RKO (cell line): ENCODE data around the gene WDR89.
A peak's percentile ranks its signal among the peaks of the same experiment; 100 is the strongest.
"Not testable (repeated sequence)": the region's sequence is repeated elsewhere in the genome, so short reads cannot be mapped to it uniquely, and the experiment has no call there.

Experiments
- DNase-seq: peaks from one replicate; pipeline ENCODE4 v3.0.0-alpha.2; 2016; ENCODE audit warnings: low spot score

Gene WDR89, protein sequence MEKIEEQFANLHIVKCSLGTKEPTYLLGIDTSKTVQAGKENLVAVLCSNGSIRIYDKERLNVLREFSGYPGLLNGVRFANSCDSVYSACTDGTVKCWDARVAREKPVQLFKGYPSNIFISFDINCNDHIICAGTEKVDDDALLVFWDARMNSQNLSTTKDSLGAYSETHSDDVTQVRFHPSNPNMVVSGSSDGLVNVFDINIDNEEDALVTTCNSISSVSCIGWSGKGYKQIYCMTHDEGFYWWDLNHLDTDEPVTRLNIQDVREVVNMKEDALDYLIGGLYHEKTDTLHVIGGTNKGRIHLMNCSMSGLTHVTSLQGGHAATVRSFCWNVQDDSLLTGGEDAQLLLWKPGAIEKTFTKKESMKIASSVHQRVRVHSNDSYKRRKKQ

DNA sequence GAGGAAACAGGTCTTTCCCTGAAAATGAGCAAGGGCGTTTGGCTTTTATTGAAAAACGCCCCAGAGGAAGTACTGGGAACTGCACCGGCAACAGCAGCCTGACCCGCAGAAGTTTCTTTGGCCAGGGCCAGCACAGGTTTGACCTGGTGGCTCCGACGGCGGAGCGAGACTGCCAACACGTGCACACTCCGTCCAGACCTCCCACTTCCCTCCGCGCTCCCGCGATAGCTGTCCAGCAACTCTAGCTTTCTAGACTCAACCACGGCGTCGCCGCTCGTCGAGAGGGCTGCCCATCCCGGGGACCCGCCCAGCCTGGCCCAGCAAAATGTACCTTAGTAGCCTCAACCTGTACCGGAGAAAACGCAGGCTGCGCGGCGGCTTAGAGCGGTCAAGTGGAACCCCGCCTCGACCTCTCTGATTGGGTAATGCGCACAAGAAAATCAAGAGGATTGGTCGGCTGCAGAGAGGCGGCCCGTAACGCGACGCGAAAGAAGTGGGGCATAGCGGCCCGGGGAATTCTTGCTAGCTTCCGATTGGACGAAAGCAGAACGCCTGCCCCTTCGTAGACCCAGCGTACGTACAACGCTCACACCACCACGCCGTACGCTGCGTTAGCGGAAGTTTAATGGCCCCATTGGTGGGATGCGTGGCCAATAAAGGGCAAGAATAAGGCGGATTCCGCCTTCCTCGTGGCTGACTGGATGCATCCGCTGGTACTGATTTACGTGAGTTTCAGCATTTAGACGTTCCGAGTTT is at the start of gene WDR89:
WDR89 (minus strand) TSS at position 399 of the 756 bp plus-strand sequence. CDS start 41,929 bp downstream, outside the sequence.
- peak; percentile 99 for DNase-seq

DNA sequence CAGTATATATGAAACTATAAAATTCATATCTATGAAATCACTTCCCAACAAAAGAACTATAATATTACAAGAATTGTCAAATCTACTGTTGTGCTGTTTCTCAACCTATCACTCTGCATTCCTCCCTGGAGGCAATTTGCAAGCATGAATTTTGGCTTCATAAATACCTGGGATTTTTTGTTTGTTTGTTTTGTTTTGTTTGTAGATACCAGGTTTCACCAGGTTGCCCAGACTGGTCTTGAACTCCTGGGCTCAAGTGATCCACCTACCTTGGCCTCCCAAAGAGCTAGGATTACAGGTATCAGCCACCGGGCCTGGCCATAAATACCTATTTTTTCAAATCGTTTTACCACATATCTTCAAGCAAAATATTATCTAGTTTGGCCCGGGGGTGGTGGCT is 47.5 kb upstream of the WDR89 start:
- no peak for DNase-seq

DNA sequence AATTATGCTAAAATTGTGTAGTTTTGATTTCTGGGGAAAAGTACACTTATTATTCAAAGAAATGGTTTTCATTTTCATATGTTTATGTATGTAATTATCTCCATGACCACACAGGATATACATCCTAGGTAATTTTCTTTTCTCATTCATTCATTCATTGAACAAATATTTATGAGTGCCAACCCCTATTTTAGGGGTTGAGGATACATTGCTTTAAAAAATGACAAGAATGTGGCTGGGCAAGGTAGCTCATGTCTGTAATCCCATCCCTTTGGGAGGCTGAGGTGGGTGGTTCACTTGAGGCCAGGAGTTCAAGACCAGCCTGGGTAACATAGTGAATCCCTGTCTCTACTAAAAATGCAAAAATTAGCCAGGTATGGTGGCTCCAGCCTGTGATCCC is 45.3 kb upstream of the WDR89 start:
- no peak for DNase-seq

DNA sequence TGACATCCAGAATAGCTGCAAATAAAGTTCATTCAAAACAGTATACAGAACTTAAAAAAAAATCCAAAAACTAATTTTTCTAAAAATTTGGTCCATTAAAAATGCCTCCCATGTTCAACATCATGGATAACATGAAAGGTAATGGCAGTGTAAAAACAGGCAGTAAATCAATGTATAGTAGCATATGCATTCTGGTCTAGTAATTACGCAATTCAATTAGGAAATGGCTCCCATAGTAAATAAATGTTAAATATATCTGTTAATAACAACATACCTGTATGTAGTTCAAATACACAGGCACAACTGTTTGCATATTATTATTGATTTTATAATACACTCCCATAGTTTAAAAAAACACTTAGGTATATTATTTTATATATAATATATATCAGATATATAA is 43.7 kb upstream of the WDR89 start:
- no peak for DNase-seq

DNA sequence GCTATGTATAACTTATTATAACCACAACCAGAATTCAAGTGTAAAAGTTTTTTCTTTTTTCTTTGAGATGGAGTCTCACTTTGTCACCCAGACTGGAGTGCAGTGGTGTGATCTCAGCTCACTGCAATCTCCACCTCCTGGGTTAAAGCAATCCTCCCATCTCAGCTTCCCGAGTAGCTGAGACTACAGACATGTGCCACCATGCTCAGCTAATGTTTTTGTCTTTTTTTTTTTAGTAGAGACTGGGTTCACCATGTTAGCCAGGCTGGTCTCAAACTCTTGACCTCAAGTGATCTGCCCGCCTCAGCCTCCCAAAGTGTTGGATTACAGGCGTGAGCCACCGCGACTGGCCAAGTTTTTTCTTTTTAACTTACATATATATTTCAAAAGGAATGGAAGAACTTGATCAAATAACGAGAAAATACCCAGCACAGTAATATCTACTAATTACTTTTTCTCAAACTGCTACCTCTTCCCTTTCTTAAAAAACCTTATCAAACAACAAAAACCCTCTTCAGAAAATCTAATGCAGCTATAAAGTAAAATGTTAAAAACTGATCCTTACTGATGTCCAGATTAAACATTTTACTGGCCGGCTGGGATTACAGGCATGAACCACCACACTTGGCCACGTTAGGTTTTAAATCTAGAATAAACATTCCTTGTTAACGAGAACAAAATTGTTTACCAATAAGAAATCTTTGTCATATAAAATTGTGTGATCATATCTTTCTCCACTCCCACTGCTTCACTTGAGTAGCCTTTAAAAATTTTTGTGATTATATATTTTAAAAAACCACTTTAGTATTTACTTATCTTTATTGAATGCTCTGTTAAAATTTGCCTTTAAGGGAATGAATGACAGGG is 41.3 kb upstream of the WDR89 start:
- no peak for DNase-seq

DNA sequence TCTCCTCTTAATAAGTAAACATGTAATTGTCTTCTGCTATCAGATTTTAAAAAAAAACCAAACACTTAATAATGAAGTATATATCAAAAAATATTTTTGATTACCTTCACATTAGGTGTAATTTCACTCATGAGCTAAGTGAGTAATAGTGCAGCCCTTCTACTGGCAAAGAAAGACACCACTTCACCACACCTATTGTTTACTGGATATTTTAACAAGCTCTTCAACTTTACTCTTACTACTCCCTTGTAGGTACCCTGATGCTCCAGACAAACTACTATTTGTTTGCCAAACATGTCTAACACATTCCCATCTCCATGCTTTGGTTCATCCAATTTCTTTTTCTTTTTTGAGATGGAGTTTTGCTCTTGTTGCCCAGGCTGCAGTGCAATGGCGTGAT is 36.9 kb upstream of the WDR89 start:
- no peak for DNase-seq

DNA sequence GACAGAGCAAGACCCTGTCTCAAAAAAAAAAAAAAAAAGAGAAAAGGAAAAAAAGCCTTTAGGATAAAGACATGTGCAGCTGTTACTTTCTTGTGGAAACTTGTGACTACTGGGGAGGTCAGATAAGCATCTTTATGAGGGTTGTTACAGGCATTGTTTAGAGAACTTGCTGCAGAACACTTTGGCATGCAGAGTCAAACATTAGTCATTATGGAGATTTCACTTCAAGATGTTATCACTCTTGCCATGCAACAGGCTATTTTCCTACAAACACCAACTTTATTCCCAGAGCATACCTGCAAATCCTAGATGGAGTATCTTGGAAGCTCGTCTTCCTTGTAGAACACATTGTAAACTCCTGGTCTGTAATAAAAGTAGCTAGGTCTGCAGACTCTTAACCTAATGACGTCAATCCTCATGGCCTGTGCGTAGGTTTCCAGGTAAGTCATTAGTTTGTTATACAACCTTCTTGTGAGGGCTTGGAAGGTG is 36.3 kb upstream of the WDR89 start:
- no peak for DNase-seq

DNA sequence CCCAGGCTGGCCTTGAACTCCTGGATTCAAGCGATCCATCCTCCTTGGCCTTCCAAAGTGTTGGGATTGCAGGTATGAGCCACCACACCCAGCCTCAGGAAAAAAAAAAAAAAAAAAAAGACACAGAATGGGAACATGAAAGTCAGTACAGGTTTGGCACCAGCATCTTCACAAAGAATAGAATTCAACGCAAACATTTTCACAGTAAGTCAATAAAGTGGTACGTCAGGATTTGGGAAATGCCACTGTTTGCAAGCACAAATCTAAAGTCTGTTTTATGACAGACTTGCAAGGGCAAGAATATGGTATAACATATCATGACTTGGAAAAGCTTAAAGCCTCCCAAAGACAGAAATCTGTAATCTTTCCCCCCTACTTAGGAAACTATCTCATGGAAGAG is 34.9 kb upstream of the WDR89 start:
- DNase-seq = no peak

DNA sequence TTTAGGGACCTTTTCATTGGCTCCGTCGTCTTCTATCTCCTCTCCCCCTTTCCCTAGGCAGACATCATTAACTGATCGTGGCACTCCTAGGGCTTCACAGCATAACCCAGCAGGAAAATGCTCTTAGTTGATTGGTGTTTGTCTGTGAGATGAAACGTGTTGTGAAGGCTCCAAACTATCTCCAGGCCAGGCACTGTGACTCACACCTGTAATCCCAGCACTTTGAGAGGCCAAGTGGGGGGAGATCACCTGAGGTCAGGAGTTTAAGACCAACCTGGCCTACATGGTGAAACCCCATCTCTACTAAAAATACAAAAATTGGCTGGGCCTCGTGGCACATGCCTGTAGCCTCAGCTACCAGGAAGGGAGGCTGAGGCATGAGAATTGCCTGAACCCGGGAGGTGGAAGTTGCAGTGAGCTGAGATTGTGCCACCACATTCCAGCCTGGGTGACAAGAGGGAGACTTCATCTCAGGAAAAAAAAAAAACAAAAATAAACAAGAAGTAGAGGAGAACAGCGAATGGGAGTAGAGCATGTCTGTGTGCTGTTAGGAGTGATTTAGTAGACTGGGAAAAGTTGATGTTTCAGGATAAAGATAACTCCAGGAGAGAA is 32.3 kb upstream of the WDR89 start:
- DNase-seq = no peak

DNA sequence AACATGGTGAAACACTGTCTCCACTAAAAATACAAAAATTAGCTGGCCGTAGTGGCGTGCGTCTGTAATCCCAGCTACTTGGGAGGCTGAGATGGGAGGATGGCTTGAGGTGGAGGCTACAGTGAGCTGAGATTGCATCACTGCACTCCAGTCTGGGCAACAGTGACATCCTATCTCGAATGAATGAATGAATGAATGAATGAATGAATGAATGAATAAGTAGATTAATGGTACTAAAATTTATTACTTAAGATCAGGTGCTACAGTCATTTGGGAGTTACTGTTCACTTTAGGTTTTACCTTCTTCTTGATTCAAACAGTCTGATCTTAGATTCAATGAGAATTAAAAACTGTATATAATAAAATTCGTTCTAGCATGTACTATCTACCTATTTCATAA is 31.6 kb upstream of the WDR89 start:
- DNase-seq = no peak

DNA sequence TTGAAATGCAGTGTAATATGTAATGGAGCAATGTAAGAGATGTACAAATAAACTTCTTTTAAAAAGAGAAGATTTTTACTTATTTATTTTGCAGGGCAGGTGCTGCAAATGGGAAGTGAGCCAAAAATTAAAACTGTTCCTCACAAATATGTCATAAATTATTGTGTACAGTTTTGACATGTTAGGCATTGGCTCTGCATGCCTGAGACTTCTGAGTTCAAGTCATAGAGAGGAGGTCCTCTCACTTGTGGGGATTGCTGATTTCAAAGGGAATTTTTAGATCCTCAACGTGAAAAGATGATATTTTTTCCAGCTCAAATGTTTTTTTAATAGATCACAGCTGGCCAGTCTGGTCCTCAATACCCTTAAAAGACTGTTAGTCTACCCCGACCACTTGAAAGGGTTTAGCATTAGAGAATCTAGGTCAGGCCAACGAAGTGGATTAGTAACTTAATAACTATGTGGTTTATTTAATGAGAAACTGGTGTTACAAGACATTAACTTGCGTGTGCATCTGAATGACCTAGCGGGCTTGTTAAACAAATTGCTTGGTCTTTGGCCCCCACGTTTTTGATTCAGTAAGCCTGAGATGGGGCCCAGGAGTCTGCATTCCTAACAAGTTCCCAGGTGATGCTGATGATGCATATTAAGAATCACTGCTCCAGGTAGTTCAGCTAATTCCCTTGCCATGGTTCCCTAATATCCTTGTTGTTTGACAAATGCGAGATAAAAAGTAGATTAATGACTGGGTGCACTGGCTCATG is 30.9 kb upstream of the WDR89 start:
- DNase-seq = no peak

DNA sequence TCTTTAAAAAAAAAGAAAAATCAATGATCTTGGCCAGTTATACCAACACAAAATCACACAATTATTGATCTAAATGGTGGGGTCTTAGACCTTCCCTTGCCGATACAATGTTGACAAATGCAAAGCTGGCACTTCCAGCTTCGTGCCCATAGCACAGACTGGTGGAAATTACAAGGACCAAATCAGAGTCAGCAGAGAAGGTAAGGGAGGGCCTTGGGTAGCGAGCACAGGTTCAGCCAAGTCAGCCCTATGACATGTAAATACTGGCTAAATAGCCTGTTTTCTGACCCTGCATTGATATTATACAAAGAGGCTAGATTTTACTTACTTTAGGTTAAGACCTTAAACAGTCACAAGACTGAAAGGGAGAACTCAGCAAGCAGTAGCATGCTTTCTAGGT is 30.3 kb upstream of the WDR89 start:
- DNase-seq = no peak

DNA sequence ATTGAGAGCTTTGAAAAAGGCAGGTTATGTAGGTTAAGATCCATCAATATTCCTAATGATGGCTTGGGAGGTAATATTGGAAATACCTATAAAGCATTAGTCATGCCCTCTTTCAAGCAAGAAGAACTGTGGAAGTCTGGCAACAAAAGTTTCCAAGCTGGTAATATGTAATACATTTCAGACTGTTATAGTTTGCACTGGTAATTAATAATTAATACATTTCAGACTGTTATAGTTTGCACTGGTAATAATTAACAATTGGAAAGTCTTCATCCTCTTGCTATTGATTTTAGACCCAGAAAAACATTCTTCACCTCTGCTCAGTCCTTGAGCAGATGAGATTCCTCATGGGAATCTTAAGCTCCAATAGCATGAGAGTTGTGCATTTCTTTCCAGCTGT is 29.0 kb upstream of the WDR89 start:
- no peak for DNase-seq

DNA sequence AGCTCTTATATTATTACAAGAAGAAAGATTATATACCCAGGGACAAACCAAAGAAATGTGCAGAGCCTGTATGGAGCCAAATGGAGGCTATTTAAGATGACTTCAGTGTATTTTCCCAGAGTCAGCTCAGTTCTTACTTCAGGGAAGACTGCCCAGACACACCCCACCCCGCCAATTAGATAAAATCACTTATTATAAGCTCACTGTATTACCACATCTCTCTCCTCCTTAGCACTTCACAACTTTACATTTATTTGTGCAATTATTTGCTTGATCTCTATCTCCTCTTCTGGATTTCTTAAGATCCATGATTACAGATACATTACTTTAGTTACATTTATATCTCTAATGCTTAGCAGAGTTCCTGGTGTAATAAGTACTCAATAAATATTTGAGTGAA is 24.7 kb upstream of the WDR89 start:
- no peak for DNase-seq

DNA sequence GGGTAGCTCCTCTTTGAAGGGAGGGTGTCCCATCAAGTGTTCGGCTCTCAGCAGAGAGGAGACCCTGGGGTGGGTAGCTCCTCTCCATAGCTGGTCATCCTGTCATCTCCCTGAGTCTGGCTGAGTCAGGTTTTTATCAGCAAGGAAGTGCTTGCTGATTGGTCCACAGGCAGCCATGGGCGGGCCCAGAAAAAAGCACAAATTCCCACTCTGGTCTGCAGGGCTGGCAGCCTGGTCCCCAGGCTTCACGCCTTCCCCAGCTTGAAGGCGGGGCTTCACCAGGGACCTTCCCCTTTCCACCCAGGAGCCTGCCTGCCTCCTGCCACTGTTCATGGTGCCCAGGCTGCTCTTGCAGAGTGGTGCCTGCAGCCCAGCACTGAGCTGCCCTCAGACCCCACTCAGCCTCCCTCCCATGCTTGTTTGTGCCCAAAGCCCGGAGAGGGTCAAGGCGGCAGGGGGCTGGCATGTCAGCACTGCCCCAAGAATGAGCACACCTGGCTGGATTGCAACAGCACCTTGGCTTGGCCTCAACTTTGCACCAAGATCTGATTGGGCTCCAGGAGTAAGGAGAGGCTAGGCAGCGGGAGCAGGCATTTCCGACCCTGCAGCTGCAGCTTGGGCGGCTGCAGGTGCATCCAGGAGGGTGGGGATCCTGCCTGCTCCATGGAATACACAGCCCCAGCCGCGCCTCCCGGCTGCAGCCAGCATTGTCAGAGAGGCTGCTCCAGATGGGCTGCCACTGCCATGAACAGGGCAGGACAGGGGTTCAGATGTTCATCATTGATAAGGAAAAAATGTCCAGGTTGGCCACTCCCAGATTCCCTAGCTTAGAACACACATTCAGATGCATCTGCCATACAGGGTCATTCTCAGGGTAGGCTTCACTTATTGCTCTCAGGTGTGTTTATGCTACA is 22.0 kb upstream of the WDR89 start:
- no peak for DNase-seq

DNA sequence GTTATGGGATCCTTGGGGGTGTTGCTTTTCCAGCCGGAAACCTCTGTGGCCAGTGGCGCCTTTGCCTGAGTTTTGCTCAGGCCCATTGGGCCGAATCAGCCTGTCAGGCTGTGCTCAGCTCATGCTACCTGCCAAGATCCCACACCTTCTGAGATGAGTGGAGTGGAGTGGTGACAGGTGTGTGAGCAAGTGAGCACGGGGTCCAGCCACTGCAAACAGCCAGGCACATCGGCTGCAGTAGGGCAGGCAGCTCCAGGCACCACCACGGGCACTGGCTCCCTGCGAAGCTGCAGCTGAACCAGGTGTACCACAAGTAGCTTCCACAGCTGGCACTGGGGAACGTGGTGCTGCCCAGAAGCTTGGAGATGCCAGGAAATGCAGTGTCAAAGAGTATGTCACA is 21.1 kb upstream of the WDR89 start:
- no peak for DNase-seq

DNA sequence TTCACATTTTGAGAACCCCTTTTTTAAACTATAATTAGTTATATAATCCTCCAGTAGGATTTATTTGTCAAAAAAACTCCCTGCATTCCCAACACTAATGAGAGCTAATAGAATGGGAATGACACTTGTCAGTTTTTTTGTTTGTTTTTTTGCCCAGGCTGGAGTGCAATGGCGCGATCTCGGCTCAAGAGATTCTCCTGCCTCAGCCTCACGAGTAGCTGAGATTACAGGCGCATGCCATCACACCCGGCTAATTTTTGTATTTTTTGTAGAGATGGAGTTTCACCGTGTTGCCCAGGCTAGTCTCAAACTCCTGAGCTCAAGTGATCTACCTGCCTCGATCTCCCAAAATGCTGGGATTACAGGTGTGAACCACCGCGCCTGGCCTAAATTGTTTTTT is 20.2 kb upstream of the WDR89 start:
- not testable (repeated sequence) for DNase-seq

DNA sequence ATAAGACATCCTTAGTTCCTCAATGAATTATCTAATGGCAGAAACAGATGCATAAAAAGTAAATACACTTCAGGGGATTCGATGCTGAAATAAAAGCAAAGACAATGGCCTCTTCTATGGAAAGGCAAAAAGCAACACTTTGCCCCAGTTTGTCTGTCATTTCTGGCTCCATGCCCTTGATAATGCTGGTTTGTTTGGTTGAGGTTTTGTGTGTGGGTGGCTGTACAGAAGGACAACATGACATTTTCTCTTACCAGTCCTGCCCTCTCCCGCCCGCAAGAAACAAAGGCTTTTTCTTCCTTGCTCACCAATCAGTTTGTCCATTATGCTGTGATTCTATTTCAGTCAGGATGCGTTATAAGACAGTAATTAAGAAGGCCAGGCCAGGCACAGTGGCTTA is 18.1 kb upstream of the WDR89 start:
- DNase-seq = no peak

DNA sequence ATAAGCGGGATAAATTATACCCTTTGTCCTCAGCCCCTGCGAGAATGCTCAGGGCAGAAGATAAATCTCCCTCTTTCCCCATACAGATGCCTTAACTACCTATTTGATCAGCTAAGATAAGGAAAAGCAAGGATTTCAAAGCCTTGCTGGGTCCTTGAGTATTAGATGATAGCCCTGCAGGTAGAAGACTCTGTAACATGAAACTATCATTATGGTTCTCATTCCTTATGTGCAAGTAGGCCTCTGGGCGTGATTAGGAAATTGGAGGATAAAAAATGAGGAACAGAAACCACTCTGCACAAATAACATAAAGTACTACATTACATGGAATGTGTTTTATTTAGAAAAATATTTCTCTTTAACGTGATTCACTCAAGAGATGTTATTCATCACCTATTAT is 14.5 kb upstream of the WDR89 start:
- no peak for DNase-seq

DNA sequence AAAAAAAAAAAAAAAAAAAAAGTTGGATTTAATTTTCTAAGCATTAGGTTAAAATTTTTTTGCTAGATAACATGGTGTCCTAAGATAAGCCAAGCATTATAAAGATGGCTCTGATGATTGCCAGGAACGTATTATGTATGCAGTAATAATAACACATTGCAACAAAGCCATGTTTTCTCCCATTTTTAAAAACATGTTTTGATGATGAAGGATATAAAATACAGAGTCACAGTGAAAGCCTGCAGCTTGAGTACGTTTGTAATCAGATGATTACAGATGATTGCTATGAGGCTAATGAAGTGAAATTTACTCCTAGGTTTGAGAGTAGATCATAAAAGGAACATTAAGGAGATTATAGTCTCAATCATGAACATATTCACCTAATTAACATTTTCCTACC is 13.3 kb upstream of the WDR89 start:
- no peak for DNase-seq
